Measurements from ENCODE around the gene SIRPG.
"Not testable (repeated sequence)": the region's sequence is repeated elsewhere in the genome, so short reads cannot be mapped to it uniquely, and the experiment has no call there.

The SIRPG gene

DNA sequence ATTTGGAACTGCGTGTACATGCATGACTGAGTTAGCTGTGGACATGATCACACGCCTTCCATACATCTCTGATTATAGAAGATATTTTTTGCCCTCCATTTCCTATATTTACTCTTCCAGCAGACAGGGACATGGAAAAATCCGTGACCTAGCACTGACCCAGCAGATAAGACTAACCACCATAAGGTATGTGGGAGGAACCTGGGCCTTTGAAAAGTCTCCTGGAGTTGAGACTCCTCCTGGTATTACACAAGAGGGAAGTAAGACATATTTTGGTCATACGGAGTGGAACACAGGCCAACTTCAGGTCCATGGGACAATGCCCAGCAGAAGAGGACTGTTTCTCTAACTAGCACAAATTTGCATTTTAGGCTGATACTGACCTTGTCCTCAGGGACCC is 24.0 kb downstream of the SIRPG start:
- DNase-seq, result no peak

DNA sequence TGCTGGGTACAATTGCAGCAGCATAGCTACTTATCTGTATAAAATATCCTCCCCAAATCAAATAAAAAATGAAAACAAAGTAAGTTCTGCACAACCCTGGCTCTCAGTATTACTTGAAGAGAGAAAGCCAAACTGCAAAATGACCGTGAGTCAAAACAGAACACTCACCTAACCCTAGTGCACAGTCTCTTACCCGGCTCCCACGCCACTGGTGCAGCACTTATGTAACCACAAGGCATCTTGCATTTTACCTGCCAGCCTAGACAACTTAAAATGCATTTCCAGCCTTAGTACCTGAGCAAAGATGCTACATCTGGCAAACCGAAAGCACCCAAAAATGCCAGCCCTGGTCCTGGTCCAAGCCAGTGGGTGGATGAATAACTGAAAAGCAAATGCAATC is 25.4 kb downstream of the SIRPG start:
- no peak for DNase-seq

DNA sequence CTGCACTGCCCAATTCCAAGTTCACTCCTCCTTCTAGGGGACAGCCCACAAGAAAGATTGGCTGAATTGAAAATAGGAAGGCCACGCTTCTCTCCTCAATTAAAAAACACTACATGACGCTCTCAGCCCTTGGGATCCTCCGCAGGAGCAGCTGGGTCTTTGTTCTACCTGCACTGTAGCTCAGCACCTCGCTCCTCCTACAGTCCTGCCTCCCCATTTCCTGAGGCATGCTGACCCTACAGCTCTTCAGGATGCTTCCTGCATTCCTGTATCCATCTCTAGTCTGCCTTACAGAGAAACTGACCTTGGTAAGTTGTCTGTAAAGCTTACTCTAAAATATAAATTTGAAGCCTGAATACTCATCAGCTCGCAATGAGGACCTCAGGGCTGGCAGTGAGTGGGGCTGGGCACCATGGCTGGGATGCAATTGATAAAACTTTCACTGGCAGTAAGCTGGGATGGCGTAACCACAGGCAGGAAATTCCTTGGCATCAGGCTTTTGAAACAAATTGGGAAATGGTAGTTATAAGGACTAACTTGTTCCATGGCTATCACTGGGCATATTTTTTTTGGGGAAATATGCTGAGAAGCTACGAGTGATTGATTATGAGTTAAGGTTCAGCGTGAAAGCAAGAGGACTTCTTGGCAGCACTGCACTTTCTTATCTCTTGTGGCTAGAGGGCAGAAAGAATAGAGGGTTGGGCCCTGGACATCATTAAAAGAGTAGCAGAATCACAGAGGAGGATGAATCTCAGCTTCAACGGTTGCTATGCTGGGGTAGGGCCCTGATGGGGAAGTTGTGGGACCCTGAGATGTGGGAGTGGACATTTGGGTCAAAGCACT is 26.0 kb downstream of the SIRPG start:
- no peak for DNase-seq

DNA sequence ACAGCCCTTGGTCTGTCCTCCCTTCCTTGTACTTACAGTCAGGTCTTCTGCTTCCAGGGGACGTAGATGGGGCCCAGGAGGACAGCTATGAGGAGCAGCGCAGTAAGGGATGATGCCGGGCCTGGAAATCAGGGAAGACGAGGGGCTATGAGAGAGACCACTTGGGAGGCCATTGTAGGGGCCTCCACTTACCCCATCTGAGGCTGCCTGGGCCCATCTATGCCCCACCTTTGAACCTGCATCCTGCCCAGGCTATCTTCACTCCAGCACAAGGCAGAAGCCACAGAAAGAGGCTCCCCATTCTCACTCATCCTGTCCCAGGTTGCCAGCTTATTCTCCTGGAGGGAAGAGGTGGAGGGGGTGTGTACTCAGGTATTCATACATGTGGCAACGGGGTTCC is 27.4 kb downstream of the SIRPG start:
- DNase-seq, result no peak

DNA sequence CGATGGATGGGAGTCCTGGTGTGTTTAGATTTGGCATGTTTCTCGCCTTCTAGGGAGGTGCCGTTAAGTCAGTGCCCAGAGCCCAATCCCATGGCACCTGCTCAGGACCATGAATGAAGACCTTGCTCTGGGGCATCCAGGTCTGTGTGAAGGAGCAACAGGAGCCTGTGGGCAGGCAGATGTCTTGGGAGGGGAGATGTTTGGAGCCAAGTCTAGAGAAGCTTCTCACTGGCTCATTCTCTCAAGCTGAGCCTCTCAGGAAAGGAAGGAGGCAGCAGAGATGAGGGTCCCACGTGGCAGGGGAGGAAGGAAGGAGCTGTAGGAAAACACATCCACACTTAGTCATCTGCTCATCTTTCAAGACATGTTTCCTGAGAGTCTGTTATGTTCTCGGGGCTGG is 28.3 kb downstream of the SIRPG start:
- DNase-seq, result no peak

DNA sequence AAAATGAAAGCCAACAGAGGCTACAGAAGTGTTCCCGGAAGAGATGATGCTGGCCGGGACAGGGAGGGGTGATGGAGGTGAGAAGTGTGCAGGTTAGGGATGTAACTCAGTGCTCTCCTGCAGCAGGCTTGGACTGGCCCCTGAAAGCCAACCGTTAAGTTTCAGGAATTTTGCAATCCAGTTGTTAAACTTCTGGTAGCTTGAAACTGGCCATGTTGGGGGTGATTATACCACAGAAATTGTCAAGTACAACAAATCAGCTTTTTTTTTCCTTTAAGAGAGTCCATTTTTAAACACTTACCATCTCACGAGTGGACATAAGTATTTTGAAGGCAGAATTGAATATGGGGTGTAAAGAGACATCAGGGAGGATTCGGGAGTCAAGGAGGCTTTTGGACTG is 29.0 kb downstream of the SIRPG start:
- DNase-seq, result no peak

DNA sequence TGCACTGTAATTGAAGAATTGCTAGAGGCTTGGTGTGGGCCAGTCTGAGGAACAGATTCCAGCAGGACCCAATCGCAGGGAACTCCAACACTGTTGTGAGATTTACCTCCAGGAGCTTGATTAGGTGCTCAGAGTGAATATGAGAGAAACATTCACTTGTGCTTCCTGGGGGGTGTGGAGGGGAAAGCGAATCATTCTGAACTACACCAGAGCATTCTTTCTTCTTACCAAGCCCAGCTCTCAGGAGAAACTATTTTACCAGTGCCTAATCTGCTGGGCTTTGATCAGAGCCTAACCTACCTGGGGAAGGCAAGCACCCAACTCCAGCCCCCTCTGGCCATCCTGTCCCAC is 30.4 kb downstream of the SIRPG start:
- DNase-seq, result no peak

DNA sequence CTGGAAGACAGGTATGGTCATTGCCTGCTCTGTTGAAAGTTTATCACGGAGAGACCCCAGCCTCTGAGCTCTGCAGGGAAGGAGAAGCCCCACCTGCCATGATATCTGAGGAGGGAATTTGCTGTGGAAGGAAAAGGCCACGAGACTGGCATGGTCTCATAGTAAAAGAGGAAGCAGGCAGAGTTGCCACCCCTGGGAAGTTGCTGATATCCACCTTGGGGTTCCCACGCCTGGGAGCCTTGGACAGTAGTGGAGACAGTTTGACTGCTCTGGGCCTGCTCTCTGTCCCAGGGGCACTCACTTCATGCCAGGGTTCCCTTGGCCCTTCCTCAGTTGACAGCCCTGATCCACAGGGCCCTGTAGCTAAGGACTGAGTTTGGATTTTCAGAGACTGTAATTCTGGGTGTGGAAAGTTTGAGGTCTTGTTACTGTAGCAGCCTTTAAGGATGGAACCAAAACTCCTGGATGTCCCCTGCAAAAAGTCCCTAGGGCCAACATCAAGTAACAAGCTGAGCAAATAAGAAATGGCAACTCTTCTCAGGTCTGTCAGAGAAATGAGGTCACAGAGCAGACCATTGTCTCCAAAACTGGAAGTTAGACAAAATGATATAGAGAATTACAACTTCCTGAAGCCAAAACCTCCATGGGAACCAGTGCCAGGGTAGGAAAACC is 30.9 kb downstream of the SIRPG start:
- no peak for DNase-seq

DNA sequence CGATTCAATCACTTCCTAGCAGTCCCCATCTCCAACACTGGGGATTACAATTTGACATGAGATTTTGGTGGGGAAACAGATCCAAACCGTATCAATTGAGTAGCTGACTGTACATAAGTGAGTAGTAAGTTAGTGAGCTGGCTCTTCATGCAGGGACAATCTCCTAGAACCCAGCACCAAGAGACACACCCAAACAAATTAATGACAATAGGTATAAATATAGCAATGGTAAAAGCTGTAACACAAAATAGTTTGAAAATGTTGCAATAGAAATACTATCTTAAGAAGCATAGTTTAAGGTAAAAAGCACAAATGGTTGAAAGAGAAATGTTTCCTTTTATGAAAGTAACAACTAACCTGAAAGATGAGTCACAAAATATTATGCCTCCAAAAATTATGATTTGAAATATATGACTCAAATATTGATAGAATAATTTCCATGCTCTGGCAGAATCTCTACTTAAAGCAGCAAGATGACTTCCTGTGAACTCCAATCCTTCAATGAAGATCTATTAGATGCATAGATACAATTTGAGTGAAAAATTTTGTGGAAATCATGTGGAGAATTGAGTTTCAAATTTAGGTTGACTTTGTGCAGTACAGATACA is 32.4 kb downstream of the SIRPG start:
- no peak for DNase-seq

DNA sequence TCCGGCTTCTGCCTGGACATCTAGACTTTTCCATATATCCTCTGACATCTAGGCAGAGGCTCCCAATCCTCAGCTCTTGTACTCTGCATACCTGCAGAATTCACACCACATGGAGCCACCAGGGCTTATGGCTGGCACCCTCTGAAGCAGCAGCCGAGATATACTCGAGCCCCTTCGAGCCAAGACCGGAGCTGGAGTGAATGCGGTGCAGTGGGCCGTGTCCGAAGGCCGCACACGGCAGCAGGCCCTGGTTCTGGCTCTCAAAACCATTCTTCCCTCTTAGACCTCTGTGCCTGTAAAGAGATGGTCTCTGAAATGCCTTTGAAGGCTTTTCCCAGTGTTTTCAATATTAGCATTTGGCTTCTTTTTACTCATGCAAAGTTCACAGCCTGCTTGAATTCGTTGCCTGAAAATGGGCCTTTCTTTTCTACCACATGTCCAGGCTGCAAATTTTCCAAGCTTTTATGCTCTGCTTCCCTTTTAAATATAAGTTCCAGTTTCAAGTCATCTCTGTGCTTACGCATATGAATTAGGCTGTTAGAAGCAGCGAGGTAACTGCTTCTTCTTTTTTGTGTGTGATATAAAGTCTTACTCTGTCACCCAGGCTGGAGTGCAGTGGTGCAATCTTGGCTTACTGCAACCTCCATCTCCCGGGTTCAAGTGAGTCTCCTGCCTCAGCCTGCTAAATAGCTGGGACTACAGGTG is 33.9 kb downstream of the SIRPG start:
- no peak for DNase-seq

DNA sequence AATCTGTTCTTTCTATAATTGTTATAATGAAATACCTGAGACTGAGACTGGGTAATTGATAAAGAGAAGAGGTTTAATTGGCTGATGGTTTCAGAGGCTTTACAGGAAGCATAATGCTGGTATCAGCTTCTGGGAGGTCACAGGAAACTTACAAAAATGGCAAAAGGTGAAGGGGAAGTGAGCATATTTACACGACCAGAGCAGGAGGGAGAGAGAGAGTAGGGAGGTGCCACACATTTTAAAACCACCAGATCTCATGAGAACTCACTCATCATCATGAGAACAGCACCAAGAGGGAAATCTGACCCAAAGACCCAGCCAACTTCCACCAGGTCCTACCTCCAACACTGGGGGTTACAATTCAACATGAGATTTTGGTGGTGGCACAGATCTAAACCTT is 35.1 kb downstream of the SIRPG start:
- no peak for DNase-seq

DNA sequence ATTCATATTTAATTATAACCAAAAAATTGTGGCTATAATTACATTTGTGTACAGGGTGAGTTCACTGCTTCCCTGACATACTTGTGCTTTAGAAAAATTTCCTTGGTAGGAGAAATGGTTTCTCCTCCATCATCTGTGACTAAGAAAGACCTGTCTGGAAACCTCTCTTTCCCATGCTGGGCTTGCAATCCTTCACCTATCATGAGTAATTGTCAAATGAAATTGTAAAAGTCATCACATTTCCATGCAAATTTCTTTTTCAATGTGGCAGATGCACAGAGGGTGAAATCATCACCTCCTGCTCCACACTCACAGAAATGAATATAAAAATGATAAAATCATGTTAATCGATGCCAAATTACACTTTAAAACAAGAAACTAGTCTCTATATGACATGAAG is 36.3 kb downstream of the SIRPG start:
- no peak for DNase-seq

DNA sequence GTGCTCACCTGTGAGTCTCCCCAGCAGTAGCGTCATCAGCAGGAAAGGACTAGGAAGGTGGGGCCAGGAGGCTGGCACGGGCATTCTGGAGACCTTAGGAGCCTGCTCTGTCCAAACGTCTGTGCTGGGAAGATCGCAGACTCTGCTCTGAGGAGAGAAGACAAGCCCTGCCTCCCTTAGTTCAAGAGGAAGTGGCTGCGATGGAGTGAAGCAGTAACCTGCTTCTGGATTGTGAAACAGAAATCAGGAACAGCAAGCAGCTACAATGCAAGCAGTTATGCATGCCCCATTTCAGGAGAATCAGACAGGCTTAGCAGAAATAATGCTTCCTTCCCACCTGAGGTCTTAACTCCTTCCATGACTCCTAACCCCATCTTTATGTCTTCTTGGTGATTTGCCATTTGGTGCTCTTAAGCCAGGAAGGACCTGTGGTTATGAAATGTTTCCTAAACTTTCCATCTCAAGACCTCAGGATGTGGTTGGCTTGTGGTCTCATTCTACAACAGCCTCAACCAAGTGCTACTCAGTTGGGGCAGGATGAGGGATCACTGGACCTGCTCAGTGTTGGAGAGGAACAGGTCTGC is 37.6 kb downstream of the SIRPG start, which contains the start of gene SIRPB1:
TSS of gene SIRPB1 (minus strand) at position 149 of the 584 bp plus-strand sequence. CDS start at position 84, 65 bp downstream.
- DNase-seq, result no peak

DNA sequence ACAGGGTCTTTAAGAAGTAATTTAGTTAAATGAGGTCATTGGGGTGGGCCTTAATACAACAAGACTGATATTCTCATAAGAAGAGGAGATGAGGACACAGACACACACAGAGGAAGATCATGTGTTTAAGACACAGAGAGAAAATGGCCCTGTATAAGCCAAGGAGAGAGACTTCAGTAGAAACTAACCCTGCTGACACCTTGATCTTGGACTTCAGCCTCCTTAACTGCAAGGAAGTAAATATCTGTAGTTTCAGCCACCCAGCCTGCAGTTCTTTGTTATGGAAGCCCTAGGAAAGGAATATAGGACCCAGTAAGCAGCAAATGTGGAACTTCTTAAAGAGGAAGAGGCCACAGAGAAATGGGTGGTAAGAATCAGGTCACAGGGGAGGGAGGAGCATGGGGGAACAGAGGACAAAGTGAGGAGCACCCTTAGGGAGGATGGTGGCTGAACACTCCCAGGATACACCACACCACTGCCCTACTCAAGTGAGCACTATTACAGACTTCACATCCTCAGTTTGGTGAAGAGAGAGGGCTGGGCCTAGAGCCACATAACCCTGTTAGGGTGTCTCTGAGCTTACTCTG is 38.5 kb downstream of the SIRPG start:
- no peak for DNase-seq

DNA sequence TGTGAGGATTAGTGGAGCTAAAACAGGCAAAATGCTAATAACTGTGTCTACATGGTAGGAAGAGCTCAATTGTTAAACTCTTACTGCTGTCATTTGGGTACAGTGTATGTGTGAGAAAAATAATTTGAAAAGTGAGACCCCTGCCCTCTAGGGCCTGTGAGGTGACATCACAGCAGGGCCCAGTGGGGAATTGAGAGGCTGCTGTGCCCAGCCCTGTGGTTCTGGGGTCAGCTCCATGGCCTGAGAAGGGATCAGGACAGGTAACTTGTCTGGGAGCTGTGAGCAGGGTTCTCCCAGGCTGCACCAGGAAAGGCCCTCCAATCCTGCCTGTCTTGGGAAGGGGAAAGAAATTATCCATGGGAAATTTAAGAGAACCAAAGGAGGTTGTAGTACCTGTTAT is 39.1 kb downstream of the SIRPG start:
- DNase-seq, result no peak

DNA sequence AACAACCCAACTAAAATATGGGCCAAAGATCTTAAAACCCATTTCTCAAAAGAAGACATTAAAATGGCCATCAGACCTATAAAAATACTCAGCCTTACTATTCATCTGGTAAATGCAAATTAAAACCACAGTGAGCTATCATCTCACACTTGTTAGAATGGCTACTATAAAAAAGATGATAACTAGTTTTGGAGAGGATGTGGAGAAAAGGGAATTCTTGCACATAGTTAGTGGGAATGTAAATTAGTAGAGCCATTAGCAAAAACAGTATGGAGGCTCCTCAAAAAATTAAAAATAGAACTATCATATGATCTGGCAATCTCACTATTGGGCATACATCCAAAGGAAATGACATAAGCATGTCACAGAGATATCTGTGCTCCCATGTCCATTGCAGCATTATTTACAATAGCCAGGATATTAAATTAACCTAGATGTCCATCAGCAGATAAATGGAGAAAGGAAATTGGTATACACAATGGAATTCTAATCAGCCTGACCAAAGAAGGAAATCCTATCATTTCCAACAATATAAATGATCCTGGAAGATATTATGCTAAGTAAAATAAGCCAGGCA is 40.6 kb downstream of the SIRPG start:
- DNase-seq, result no peak

DNA sequence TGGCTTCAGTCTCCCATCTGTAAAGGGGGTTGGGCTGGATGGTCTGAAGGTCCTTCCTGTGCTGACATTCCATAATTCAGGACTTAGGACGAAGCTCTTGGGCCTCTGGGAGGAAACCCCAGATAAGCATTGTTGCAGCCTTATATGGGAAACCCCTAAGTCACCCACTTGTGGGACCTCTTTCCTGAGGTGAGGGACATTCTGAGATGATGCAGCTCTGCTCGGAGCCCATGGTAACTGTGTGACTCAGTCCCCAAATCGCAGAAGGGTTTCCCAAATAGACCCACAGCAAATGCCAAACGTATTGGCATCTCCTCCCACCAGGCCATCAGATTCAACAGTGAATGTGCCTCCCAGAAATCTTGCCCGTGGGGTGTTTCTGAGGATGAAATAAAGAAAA is 47.2 kb downstream of the SIRPG start:
- DNase-seq, result not testable (repeated sequence)

DNA sequence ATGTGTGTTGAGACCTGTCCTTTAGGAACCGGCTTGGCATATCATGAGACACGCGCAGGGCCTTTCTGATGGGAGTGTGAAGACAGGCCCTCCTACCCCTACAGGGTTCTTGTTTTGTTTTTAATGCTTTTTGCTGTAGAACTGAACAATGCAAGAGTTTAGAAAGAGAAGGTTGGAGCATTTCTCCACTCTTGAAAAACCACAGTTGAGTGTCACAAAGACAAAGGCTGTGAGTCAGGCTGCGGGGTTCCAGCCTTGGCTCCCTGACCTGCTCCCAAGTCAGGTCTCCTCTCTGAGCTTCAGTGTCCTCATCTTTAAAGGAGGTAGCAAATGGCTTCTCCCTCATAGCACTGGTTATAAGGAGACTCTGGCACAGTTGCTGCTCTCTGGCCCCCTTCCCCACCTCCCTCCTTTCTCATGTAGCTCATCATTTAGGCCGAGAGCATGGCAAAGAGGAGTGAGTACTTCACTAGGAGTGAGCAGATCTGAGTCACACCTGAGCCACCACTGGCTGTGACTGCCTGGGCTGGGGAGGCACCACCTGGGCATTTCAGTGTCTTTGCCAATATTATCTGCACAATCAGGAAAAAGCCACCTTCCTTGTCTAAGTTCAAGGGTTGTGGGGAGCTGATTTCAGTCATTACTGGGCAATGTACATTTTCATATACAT is 48.8 kb downstream of the SIRPG start:
- not testable (repeated sequence) for DNase-seq

DNA sequence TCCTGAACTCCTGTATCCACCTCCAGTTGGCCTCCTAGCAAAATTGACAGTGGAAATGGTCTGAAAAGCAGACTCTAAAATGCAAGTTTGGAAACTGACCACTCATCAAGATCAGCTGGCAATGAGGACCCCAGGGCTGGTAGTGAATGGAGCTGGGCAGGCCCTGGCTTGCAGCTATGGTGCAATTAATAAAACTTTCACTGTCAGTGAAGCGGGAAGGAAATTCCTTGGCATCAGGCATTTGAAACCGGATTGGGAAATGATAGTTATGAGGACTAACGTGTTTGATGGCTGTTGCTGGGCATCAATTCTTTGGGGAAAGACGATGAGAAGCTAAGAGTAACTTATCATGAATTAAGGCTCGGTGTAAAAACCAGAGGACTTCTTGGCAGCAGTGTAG is 56.8 kb downstream of the SIRPG start:
- no peak for DNase-seq

DNA sequence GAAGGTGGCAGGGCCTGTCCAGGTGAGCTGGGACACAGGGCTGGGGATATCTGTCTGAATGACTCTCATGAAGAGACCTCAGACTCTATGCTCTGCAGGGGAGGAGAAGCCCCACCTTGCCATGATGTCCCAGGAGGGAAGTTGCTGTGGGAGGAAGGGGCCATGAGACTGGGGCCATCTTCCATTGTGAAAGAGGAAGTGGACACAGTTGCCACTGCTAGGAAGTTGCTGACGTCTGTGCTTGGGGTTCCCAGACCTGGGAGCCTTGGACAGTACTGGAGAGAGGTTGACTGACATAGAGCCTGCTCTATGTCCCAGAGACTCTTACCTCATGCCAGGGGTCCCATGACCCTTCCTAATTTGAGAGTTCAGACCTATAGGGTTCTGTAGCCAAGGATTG is 62.2 kb downstream of the SIRPG start:
- no peak for DNase-seq
